Psoas muscle (tissue), 8 donors: ENCODE data around the gene ECT2L. TPM values are rescaled to one million over a fixed set of nuclear protein-coding genes. Genes with fewer than 3 reads are reported as not detected.
A peak's percentile ranks its signal among the peaks of the same experiment; 100 is the strongest.

Experiments
- ATAC-seq, 4 donors: fragments of 200-7000 bp; cut with Tn5 transposase; one replicate each; pipeline ENCODE4 v1.9.1; 2020; ENCODE audit warnings: moderate library complexity in 3 of 4, mild to moderate bottlenecking in 2 of 4
- DNase-seq, 2 donors: peaks; one replicate each; pipeline ENCODE4 v3.0.0-alpha.2; 2020
- H3K27ac ChIP-seq: fragments of 200-600 bp; one replicate; pipeline ENCODE4 v1.8.0; 2022
- H3K27me3 ChIP-seq, 3 donors: fragments of 200-600 bp in 1 of 3; one replicate each; pipeline versions ENCODE4 v1.6.1 to v1.8.0; 2013 to 2022; ENCODE audit warnings: low read length in 2 of 3, mild to moderate bottlenecking in 2 of 3, moderate library complexity in 1 of 3; ENCODE audit not compliant: insufficient read depth in 3 of 3
- H3K36me3 ChIP-seq, 2 donors: fragments of 200-600 bp in 1 of 2; one replicate each; pipeline versions ENCODE4 v1.6.1 to v1.8.0; 2013 to 2022; ENCODE audit warnings: low read depth in 1 of 2, mild to moderate bottlenecking in 1 of 2, moderate library complexity in 1 of 2; ENCODE audit not compliant: insufficient read depth in 1 of 2
- H3K4me1 ChIP-seq: fragments of 200-600 bp; one replicate; pipeline ENCODE4 v1.8.0; 2022
- H3K4me3 ChIP-seq: fragments of 200-600 bp; one replicate; pipeline ENCODE4 v1.8.0; 2022; ENCODE audit warnings: mild to moderate bottlenecking
- H3K9me3 ChIP-seq: fragments of 200-600 bp; one replicate; pipeline ENCODE4 v1.8.0; 2022
- CTCF ChIP-seq: fragments of 200-600 bp; IDR thresholded peaks from one replicate; pipeline ENCODE4 v1.8.0; 2022; ENCODE audit warnings: antibody characterized with exemption
- WGBS, 3 donors: extraction: QIAGEN DNeasy Blood & Tissue Kit; methylation state at CpG; one replicate each; pipeline versions ENCODE4 v1.1.6 to v1.1.7; 2013; 5-methylcytosine and 5-hydroxymethylcytosine counted together
- intact Hi-C, 2 donors: fragments of 100-400 bp; cut with DNase I; formaldehyde crosslinking; loops; one replicate each; pipeline versions ENCODE4 v1.11.0 to v1.14.2; 2022
- polyA plus RNA-seq, 3 donors: library from polyadenylated mRNA; stranded (reverse); fragments of 200-250 nt; gene quantifications; one replicate each; pipeline ENCODE4 v1.2.3, GENCODE V29; 2013
- total RNA-seq, 4 donors: library from RNA; stranded (reverse); fragmentation: NEBNext Ultra II Directional in 2 of 4; extraction: Animal tissue kit (Norgen Biotek cat#: 25700) in 2 of 4; gene quantifications; one replicate each; pipeline versions ENCODE4 v1.2.1 to v1.2.4, GENCODE V29; 2021 to 2023
- donor health status: healthy with polysubstance abuse.
- donor health status: DM: no; HTN: no; CAD: no; lungs with moderate emphysema.
- donor health status: Bipolar disorder and iron deficiency.
- donor health status: healthy.
- donor health status: DM: yes; HTN: yes; CAD: no.
- donor health status: DM: no; HTN: no; CAD: no.
- donor health status: DM: no; HTN: no; CAD: no.
- donor health status: DM: yes; HTN: yes; CAD: no.

ECT2L gene
- total and polyA plus RNA-seq, 7 donors: under 0.01 TPM; not detected in 6

- Histone ChIP-seq H3K27ac (no peak overlapping the region), H3K4me1 (no peaks in the 10 kb centered on the region), H3K4me3 (no peak overlapping the region), H3K27me3 (no peaks in the 10 kb centered on the region), H3K36me3 (no peaks in the 10 kb centered on the region), H3K9me3 (no peaks in the 10 kb centered on the region)
- intact Hi-C loops: no loop called here
- 59 to 68% (median 60%) methylated on average over 2 of the region's 2 CpGs for WGBS, 3 donors
- DNase-seq (no peak), ATAC-seq (no peak)
- TF ChIP-seq CTCF: no peak
Observed at GRCh38 chr6:138803331-138803730, 7.4 kb downstream of the ECT2L start.

GRCh38 chr6:138803861-138804260, 8.0 kb downstream of the ECT2L start:
- TF ChIP-seq CTCF: no peak
- DNase-seq: no peak
- Histone ChIP-seq H3K27me3 (no peaks in the 10 kb centered on the region), H3K36me3 (no peaks in the 10 kb centered on the region), H3K9me3 (no peaks in the 10 kb centered on the region), H3K27ac (no peak overlapping the region), H3K4me1 (no peaks in the 10 kb centered on the region), H3K4me3 (no peak overlapping the region)
- intact Hi-C loops: no loop called here
- 22 to 39% (median 25%) methylated on average over 4 of the region's 4 CpGs for WGBS, 3 donors
- no peak for ATAC-seq

- no peak for TF ChIP-seq CTCF
- no peaks in the 10 kb centered on the region for H3K4me1 ChIP-seq
- no peaks in the 10 kb centered on the region for H3K27me3 ChIP-seq
- DNase-seq: peak in 1 of 2 donors; percentile 34
- no peaks in the 10 kb centered on the region for H3K36me3 ChIP-seq
- WGBS, 3 donors: 31 to 37% (median 36%) methylated on average over 9 of the region's 9 CpGs
- H3K9me3 ChIP-seq: no peaks in the 10 kb centered on the region
- intact Hi-C loops: no loop called here
- no peak overlapping the region for H3K4me3 ChIP-seq
- no peak overlapping the region for H3K27ac ChIP-seq
- peak in 2 of 4 donors; percentile 28 to 66 for ATAC-seq
Observed at GRCh38 chr6:138805016-138805765, 9.3 kb downstream of the ECT2L start.

- no peaks in the 10 kb centered on the region for H3K36me3 ChIP-seq
- H3K9me3 ChIP-seq: no peaks in the 10 kb centered on the region
- ATAC-seq (no peak), DNase-seq (no peak)
- no peaks in the 10 kb centered on the region for H3K27me3 ChIP-seq
- intact Hi-C loops: no loop called here
- 98 to 100% (median 100%) methylated on average over 1 of the region's 1 CpG for WGBS, 3 donors
- no peak overlapping the region for H3K27ac ChIP-seq
- TF ChIP-seq CTCF: no peak
- H3K4me3 ChIP-seq: no peak overlapping the region
- H3K4me1 ChIP-seq: no peaks in the 10 kb centered on the region
Observed at GRCh38 chr6:138806889-138807288, 11.0 kb downstream of the ECT2L start.

- Histone ChIP-seq H3K36me3 (no peaks in the 10 kb centered on the region), H3K4me1 (no peaks in the 10 kb centered on the region), H3K4me3 (no peak overlapping the region), H3K9me3 (no peaks in the 10 kb centered on the region), H3K27me3 (no peaks in the 10 kb centered on the region), H3K27ac (no peak overlapping the region)
- TF ChIP-seq CTCF: no peak
- ATAC-seq: no peak
- DNase-seq: no peak
- intact Hi-C loops: loop anchor here in 1 of 2 donors (10.0 kb wide), 2 partner anchors 295 to 415 kb away; no protein-coding TSS in a partner anchor
- 81 to 93% (median 85%) methylated on average over 3 of the region's 3 CpGs for WGBS, 3 donors
Observed at GRCh38 chr6:138809677-138810076, 13.8 kb downstream of the ECT2L start.
